ENCODE results near the gene SSR4.

SSR4 gene

GRCh38 chrX:153827903-153828302 lies 33.4 kb downstream of the SSR4 start:
- no peak overlapping the region for H3K9ac ChIP-seq (ENCODE audit: low read length in 5 of 5)
- H3K4me3 ChIP-seq (ENCODE audit: low read depth in 1 of 5, low read length in 5 of 5) = no peak overlapping the region
- no peak overlapping the region for H3K27ac ChIP-seq (ENCODE audit: low read depth, low read length)
- peaks cover 0 to 17% (median 6%) of the 10 kb centered on the region in 5 donors for H3K4me1 ChIP-seq (ENCODE audit: control insufficient read depth in 5 of 5, insufficient read depth in 5 of 5, low read length in 5 of 5)
- H3K27me3 ChIP-seq (ENCODE audit: control insufficient read depth in 5 of 5, insufficient read depth in 4 of 5, low read length in 5 of 5) = peaks cover 29 to 68% (median 54%) of the 10 kb centered on the region in 5 donors
- no peaks in the 10 kb centered on the region for H3K36me3 ChIP-seq (ENCODE audit: control insufficient read depth in 5 of 5, insufficient read depth in 5 of 5, low read length in 5 of 5)
- H3K9me3 ChIP-seq (ENCODE audit: control insufficient read depth in 5 of 5, low read length in 5 of 5) = peaks cover 0 to 5% (median 2%) of the 10 kb centered on the region in 5 donors

GRCh38 chrX:153828308-153828707 lies 33.8 kb downstream of the SSR4 start:
- no peak overlapping the region for H3K27ac ChIP-seq (ENCODE audit: low read depth, low read length)
- peaks cover 0 to 5% (median 2%) of the 10 kb centered on the region in 5 donors for H3K9me3 ChIP-seq (ENCODE audit: control insufficient read depth in 5 of 5, low read length in 5 of 5)
- H3K36me3 ChIP-seq (ENCODE audit: control insufficient read depth in 5 of 5, insufficient read depth in 5 of 5, low read length in 5 of 5) = no peaks in the 10 kb centered on the region
- H3K4me1 ChIP-seq (ENCODE audit: control insufficient read depth in 5 of 5, insufficient read depth in 5 of 5, low read length in 5 of 5) = peaks cover 0 to 17% (median 6%) of the 10 kb centered on the region in 5 donors
- no peak overlapping the region for H3K9ac ChIP-seq (ENCODE audit: low read length in 5 of 5)
- H3K27me3 ChIP-seq (ENCODE audit: control insufficient read depth in 5 of 5, insufficient read depth in 4 of 5, low read length in 5 of 5) = peaks cover 29 to 72% (median 55%) of the 10 kb centered on the region in 5 donors
- H3K4me3 ChIP-seq (ENCODE audit: low read depth in 1 of 5, low read length in 5 of 5) = peak overlapping the region in 1 of 5 donors; percentile 21

GRCh38 chrX:153828723-153829548 lies 34.5 kb downstream of the SSR4 start:
- Histone ChIP-seq H3K4me1 (ENCODE audit: control insufficient read depth in 5 of 5, insufficient read depth in 5 of 5, low read length in 5 of 5) (peaks cover 0 to 17% (median 6%) of the 10 kb centered on the region in 5 donors), H3K27ac (ENCODE audit: low read depth, low read length) (no peak overlapping the region), H3K36me3 (ENCODE audit: control insufficient read depth in 5 of 5, insufficient read depth in 5 of 5, low read length in 5 of 5) (no peaks in the 10 kb centered on the region), H3K4me3 (ENCODE audit: low read depth in 1 of 5, low read length in 5 of 5) (peak overlapping the region in 2 of 5 donors; percentile 28 to 33), H3K27me3 (ENCODE audit: control insufficient read depth in 5 of 5, insufficient read depth in 4 of 5, low read length in 5 of 5) (peaks cover 29 to 72% (median 52%) of the 10 kb centered on the region in 5 donors), H3K9me3 (ENCODE audit: control insufficient read depth in 5 of 5, low read length in 5 of 5) (peaks cover 0 to 5% (median 2%) of the 10 kb centered on the region in 5 donors), H3K9ac (ENCODE audit: low read length in 5 of 5) (no peak overlapping the region)

- H3K36me3 ChIP-seq (ENCODE audit: control insufficient read depth in 5 of 5, insufficient read depth in 5 of 5, low read length in 5 of 5) = no peaks in the 10 kb centered on the region
- peak overlapping the region in 2 of 5 donors; percentile 28 to 33 for H3K4me3 ChIP-seq (ENCODE audit: low read depth in 1 of 5, low read length in 5 of 5)
- H3K9ac ChIP-seq (ENCODE audit: low read length in 5 of 5) = no peak overlapping the region
- H3K27me3 ChIP-seq (ENCODE audit: control insufficient read depth in 5 of 5, insufficient read depth in 4 of 5, low read length in 5 of 5) = peaks cover 26 to 67% (median 49%) of the 10 kb centered on the region in 5 donors
- H3K9me3 ChIP-seq (ENCODE audit: control insufficient read depth in 5 of 5, low read length in 5 of 5) = peaks cover 0 to 7% (median 2%) of the 10 kb centered on the region in 5 donors
- H3K4me1 ChIP-seq (ENCODE audit: control insufficient read depth in 5 of 5, insufficient read depth in 5 of 5, low read length in 5 of 5) = peaks cover 0 to 17% (median 6%) of the 10 kb centered on the region in 5 donors
- no peak overlapping the region for H3K27ac ChIP-seq (ENCODE audit: low read depth, low read length)
Measured at GRCh38 chrX:153829549-153829798, 35.0 kb downstream of the SSR4 start.

GRCh38 chrX:153829799-153830639 lies 35.6 kb downstream of the SSR4 start, which contains the start of gene PDZD4:
Gene PDZD4, minus strand, starts transcription at chrX:153830544. Its CDS starts 246 bp downstream, at chrX:153830298.
- peaks cover 23 to 62% (median 47%) of the 10 kb centered on the region in 5 donors for H3K27me3 ChIP-seq (ENCODE audit: control insufficient read depth in 5 of 5, insufficient read depth in 4 of 5, low read length in 5 of 5)
- no peak within 1 kb of the TSS for H3K27ac ChIP-seq (ENCODE audit: low read depth, low read length)

GRCh38 chrX:153830640-153831428 lies 36.4 kb downstream of the SSR4 start:
- Histone ChIP-seq H3K9me3 (ENCODE audit: control insufficient read depth in 5 of 5, low read length in 5 of 5) (peaks cover 0 to 10% (median 2%) of the 10 kb centered on the region in 5 donors), H3K36me3 (ENCODE audit: control insufficient read depth in 5 of 5, insufficient read depth in 5 of 5, low read length in 5 of 5) (no peaks in the 10 kb centered on the region), H3K4me1 (ENCODE audit: control insufficient read depth in 5 of 5, insufficient read depth in 5 of 5, low read length in 5 of 5) (peaks cover 0 to 17% (median 6%) of the 10 kb centered on the region in 5 donors), H3K27ac (ENCODE audit: low read depth, low read length) (no peak overlapping the region), H3K4me3 (ENCODE audit: low read depth in 1 of 5, low read length in 5 of 5) (no peak overlapping the region), H3K9ac (ENCODE audit: low read length in 5 of 5) (no peak overlapping the region), H3K27me3 (ENCODE audit: control insufficient read depth in 5 of 5, insufficient read depth in 4 of 5, low read length in 5 of 5) (peaks cover 17 to 56% (median 40%) of the 10 kb centered on the region in 5 donors)

More at GRCh38 chrX:153829799-153830639, 35.6 kb downstream of the SSR4 start, which contains the start of gene PDZD4:
- H3K4me3 ChIP-seq (ENCODE audit: low read depth in 1 of 5, low read length in 5 of 5) = peak within 1 kb of the TSS in 3 of 5 donors; percentile 23 to 33 (median 28)
- H3K36me3 ChIP-seq (ENCODE audit: control insufficient read depth in 5 of 5, insufficient read depth in 5 of 5, low read length in 5 of 5) = no peaks in the 10 kb centered on the region
- peaks cover 0 to 10% (median 2%) of the 10 kb centered on the region in 5 donors for H3K9me3 ChIP-seq (ENCODE audit: control insufficient read depth in 5 of 5, low read length in 5 of 5)
- H3K9ac ChIP-seq (ENCODE audit: low read length in 5 of 5) = no peak within 1 kb of the TSS
- H3K4me1 ChIP-seq (ENCODE audit: control insufficient read depth in 5 of 5, insufficient read depth in 5 of 5, low read length in 5 of 5) = peaks cover 0 to 17% (median 6%) of the 10 kb centered on the region in 5 donors

- H3K27me3 ChIP-seq (ENCODE audit: control insufficient read depth in 5 of 5, insufficient read depth in 4 of 5, low read length in 5 of 5) = peaks cover 17 to 56% (median 39%) of the 10 kb centered on the region in 5 donors
- no peak overlapping the region for H3K9ac ChIP-seq (ENCODE audit: low read length in 5 of 5)
- no peaks in the 10 kb centered on the region for H3K36me3 ChIP-seq (ENCODE audit: control insufficient read depth in 5 of 5, insufficient read depth in 5 of 5, low read length in 5 of 5)
- no peak overlapping the region for H3K4me3 ChIP-seq (ENCODE audit: low read depth in 1 of 5, low read length in 5 of 5)
- no peak overlapping the region for H3K27ac ChIP-seq (ENCODE audit: low read depth, low read length)
- peaks cover 0 to 10% (median 2%) of the 10 kb centered on the region in 5 donors for H3K9me3 ChIP-seq (ENCODE audit: control insufficient read depth in 5 of 5, low read length in 5 of 5)
- H3K4me1 ChIP-seq (ENCODE audit: control insufficient read depth in 5 of 5, insufficient read depth in 5 of 5, low read length in 5 of 5) = peaks cover 0 to 17% (median 6%) of the 10 kb centered on the region in 5 donors
Measured at GRCh38 chrX:153831429-153832150, 37.1 kb downstream of the SSR4 start.

GRCh38 chrX:153832728-153833127 lies 38.3 kb downstream of the SSR4 start:
- H3K27me3 ChIP-seq (ENCODE audit: control insufficient read depth in 5 of 5, insufficient read depth in 4 of 5, low read length in 5 of 5) = peaks cover 17 to 50% (median 39%) of the 10 kb centered on the region in 5 donors
- H3K36me3 ChIP-seq (ENCODE audit: control insufficient read depth in 5 of 5, insufficient read depth in 5 of 5, low read length in 5 of 5) = no peaks in the 10 kb centered on the region
- H3K9me3 ChIP-seq (ENCODE audit: control insufficient read depth in 5 of 5, low read length in 5 of 5) = peaks cover 0 to 10% (median 2%) of the 10 kb centered on the region in 5 donors
- no peak overlapping the region for H3K27ac ChIP-seq (ENCODE audit: low read depth, low read length)
- H3K4me1 ChIP-seq (ENCODE audit: control insufficient read depth in 5 of 5, insufficient read depth in 5 of 5, low read length in 5 of 5) = peaks cover 0 to 17% (median 6%) of the 10 kb centered on the region in 5 donors
- H3K9ac ChIP-seq (ENCODE audit: low read length in 5 of 5) = no peak overlapping the region
- no peak overlapping the region for H3K4me3 ChIP-seq (ENCODE audit: low read depth in 1 of 5, low read length in 5 of 5)

GRCh38 chrX:153836921-153837320 lies 42.5 kb downstream of the SSR4 start:
- peaks cover 6 to 25% (median 19%) of the 10 kb centered on the region in 5 donors for H3K27me3 ChIP-seq (ENCODE audit: control insufficient read depth in 5 of 5, insufficient read depth in 4 of 5, low read length in 5 of 5)
- H3K9ac ChIP-seq (ENCODE audit: low read length in 5 of 5) = no peak overlapping the region

More at GRCh38 chrX:153836921-153837320, 42.5 kb downstream of the SSR4 start:
- Histone ChIP-seq H3K9me3 (ENCODE audit: control insufficient read depth in 5 of 5, low read length in 5 of 5) (peaks cover 0 to 10% (median 0%) of the 10 kb centered on the region in 5 donors), H3K27ac (ENCODE audit: low read depth, low read length) (no peak overlapping the region), H3K4me3 (ENCODE audit: low read depth in 1 of 5, low read length in 5 of 5) (no peak overlapping the region), H3K4me1 (ENCODE audit: control insufficient read depth in 5 of 5, insufficient read depth in 5 of 5, low read length in 5 of 5) (no peaks in the 10 kb centered on the region), H3K36me3 (ENCODE audit: control insufficient read depth in 5 of 5, insufficient read depth in 5 of 5, low read length in 5 of 5) (no peaks in the 10 kb centered on the region)

Data from subcutaneous abdominal adipose tissue (tissue), 5 donors.